NCI-H526 treated with DMSO at 0.1 percent for 48 hours (cell line): ENCODE data around the gene MSI2.
A peak's percentile ranks its signal among the peaks of the same experiment; 100 is the strongest.

Experiments used
- DNase-seq: peaks from one replicate; lab custom pipeline; 2025; lab: John Stamatoyannopoulos, UW

The MSI2 gene

GRCh38 chr17:57369509-57369945 is 113.2 kb downstream of the MSI2 start:
- no peak for DNase-seq

GRCh38 chr17:57370037-57370581 is 113.8 kb downstream of the MSI2 start:
- peak; percentile 25 for DNase-seq

DNA sequence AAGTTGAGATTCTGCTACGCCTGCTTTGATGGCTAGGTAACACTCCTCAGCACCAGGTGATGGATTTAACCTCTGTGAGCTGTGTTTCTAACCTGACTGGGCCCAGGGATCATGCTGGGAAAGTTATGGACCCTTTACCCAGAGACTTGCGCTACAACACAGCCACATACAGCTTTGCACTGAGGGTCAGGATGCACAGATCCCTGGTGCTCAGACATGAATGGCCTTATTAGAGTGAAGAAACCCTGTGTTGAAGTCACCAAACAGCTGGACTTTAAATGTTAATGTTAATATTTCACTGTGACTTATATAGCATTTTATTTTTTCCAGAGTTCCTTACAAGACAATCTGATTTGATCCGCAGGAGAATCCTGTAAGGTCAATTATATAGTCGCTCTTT is 114.3 kb downstream of the MSI2 start:
- DNase-seq: no peak

DNA sequence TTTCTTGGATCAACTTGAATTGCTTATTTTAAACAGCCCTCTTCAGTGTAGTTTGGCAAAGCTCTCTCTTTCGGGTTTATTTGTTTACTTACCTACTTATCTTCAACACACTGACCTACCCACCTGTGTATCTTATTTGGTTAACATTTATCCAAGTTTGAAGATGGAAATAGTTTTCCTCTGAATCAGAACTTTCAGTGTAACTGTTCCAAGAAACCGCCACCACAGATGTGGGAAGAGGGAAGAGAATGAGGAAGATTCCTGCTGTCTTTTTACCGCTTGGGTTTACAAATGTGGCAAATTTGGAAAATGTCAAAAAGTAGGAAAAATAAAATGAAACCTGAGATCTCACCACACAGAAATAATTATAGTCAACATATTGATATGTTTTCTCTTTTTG is 115.8 kb downstream of the MSI2 start:
- no peak for DNase-seq

DNA sequence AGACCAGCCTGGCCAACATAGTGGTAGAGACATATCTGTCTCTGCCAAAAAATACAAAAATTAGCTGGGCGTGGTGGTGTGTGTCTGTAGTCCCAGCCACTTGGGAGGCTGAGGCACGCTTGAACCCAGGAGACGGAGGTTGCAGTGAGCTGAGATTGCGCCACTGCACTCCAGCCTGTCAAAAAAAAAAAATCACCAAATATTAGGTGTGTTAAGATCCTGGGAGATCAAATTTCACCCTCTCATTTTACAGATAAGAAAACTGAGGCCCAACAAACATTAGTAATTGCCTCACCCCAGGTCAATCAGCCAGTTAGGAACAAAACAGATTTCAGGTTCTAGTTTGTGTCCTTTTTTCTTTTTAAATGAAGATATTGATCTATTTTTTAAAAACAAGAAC is 116.7 kb downstream of the MSI2 start:
- DNase-seq: no peak

- DNase-seq: no peak
Observed at GRCh38 chr17:57373756-57374155, 117.4 kb downstream of the MSI2 start.

- no peak for DNase-seq
Observed at GRCh38 chr17:57375040-57375769, 118.9 kb downstream of the MSI2 start.

- no peak for DNase-seq
Observed at GRCh38 chr17:57375770-57376225, 119.5 kb downstream of the MSI2 start.

GRCh38 chr17:57377094-57377493 is 120.8 kb downstream of the MSI2 start:
- DNase-seq: no peak

- no peak for DNase-seq
Observed at GRCh38 chr17:57379237-57379894, 123.0 kb downstream of the MSI2 start.

- DNase-seq: no peak
Observed at GRCh38 chr17:57379895-57380434, 123.6 kb downstream of the MSI2 start.

- no peak for DNase-seq
Observed at GRCh38 chr17:57381498-57381897, 125.2 kb downstream of the MSI2 start.

DNA sequence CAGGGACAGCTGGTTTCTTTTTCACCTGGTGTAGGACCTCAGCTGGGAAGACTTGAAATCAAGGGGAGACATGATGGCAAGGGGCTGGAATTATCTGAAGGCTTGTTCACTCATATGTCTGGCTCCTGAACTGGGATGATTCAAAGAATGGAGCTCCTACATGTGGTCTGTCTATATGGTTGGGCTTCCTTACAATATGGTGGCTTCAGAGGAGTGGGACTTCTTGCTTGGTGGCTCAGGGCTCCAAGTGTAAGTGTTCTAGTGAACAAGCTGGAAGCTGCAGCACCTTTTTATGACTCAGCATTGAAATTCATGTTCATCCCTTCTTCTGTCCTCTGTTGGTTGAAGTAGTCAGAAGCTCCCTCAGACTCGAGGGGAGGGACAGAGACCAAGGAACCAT is 127.9 kb downstream of the MSI2 start:
- no peak for DNase-seq

DNA sequence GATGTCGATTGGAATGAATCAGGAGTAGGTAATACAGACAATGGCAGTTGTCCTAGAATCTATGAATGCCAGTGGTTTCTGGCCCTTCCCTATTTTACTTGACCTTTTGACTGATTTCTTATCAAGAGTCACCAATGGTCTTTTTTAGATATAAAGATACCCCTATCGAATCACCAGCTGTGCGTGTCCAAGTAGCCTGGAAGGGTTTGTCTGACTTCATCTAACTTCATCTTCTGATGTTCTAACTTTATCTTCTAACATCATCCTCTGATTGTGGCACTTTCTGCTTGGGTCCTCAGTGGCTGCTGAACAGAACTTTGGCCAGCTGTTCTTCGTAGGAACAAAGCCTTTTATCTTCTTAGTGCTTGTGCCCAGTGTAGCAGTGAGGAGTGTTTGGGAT is 129.7 kb downstream of the MSI2 start:
- no peak for DNase-seq

- DNase-seq: no peak
Observed at GRCh38 chr17:57387575-57387974, 131.3 kb downstream of the MSI2 start.

GRCh38 chr17:57388131-57388725 is 131.9 kb downstream of the MSI2 start:
- DNase-seq: no peak

DNA sequence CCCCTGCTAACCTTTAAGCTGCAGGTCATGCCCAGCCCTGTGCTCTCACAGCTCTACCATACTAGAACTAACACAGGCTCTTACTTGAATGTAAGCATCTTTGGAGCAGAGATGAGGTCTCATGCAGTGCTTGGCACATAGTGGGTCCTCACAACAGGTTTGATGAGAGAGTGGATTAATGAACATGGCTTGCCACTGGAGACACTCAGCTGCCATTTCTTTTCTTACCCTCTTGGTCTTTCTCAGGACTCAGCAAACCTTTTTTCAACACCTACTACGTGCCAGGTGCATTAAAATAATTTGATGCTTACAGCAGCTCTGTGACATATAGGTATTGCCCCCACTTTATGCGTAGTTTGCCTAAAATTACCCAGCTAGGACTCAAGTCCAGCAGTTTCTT is 133.2 kb downstream of the MSI2 start:
- no peak for DNase-seq

- peak; percentile 85 for DNase-seq
Observed at GRCh38 chr17:57391076-57391825, 134.9 kb downstream of the MSI2 start.

- no peak for DNase-seq
Observed at GRCh38 chr17:57391857-57392471, 135.6 kb downstream of the MSI2 start.

DNA sequence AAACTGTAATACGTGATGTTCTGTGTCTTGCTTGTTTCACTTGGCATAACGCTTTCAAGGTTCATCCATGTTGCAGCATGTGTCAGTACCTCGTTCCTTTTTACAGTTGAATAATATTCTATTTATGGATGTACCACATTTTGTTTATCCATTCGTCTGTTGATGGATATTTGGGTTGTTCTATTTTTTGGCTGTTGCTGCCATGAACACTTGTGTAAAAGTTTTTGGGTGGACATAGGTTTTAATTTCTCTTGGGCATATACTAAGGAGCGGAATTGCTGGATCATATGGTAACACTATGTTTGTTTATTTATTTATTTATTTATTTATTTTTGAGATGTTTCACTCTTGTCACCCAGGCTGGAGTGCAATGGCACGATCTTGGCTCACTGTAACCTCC is 137.0 kb downstream of the MSI2 start:
- no peak for DNase-seq

GRCh38 chr17:57394375-57394774 is 138.1 kb downstream of the MSI2 start:
- DNase-seq: no peak
